ENCODE results near the gene DNM1.
A peak's percentile ranks its signal among the peaks of the same experiment; 100 is the strongest.

Gene DNM1

DNA sequence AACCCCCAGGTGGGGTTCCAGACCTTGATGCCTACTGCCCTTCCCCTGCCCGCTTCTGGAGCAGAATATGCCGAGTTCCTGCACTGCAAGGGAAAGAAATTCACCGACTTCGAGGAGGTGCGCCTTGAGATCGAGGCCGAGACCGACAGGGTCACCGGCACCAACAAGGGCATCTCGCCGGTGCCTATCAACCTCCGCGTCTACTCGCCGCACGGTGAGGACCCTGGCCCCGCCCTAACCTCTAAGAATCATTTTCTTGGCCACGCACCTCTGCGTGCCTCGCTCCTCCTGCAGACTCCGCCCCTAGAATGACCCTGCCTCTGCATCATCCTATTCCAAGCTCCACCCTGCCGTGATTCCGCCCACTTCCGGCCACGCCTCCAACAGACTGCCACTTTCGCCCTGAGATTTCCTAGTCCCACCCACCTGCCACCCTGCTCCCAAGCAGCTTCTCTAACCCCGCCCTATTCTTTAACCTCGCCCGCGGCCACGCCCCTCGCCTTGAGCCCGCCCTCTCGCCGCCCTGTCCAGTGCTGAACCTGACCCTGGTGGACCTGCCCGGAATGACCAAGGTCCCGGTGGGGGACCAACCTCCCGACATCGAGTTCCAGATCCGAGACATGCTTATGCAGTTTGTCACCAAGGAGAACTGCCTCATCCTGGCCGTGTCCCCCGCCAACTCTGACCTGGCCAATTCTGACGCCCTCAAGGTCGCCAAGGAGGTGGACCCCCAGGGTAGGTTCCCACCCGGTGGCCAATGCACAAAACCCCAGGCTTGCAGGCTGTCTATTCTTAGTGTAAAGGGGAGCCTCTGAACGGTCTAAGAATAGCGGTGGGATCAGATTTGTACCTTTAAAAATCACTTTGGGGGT is 15.6 kb downstream of the DNM1 start:
- TF ChIP-seq, protein P1, sequence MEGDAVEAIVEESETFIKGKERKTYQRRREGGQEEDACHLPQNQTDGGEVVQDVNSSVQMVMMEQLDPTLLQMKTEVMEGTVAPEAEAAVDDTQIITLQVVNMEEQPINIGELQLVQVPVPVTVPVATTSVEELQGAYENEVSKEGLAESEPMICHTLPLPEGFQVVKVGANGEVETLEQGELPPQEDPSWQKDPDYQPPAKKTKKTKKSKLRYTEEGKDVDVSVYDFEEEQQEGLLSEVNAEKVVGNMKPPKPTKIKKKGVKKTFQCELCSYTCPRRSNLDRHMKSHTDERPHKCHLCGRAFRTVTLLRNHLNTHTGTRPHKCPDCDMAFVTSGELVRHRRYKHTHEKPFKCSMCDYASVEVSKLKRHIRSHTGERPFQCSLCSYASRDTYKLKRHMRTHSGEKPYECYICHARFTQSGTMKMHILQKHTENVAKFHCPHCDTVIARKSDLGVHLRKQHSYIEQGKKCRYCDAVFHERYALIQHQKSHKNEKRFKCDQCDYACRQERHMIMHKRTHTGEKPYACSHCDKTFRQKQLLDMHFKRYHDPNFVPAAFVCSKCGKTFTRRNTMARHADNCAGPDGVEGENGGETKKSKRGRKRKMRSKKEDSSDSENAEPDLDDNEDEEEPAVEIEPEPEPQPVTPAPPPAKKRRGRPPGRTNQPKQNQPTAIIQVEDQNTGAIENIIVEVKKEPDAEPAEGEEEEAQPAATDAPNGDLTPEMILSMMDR (conservative IDR thresholded peaks at IDR 0.05; ENCODE audit: low read length), result no peak
- no peak overlapping the region for H3K4me3 ChIP-seq (ENCODE audit: low read length)
- peak; percentile 44 for DNase-seq (ENCODE audit: low read depth)

DNA sequence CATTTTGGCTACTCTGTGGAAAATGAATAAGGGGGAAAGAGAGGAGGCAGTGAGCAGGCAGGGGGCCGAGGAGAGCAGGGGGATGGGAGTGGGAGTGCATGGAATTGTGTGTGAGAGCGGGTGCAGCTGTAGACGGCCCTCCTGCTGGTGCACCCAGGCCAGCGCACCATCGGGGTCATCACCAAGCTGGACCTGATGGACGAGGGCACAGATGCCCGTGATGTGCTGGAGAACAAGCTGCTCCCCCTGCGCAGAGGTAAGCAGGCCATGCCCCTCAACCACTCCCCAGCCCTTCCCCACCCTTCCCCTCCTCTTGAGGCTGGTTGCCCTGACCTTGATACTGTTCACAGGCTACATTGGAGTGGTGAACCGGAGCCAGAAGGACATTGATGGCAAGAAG is 16.7 kb downstream of the DNM1 start:
- TF ChIP-seq, protein P1 (conservative IDR thresholded peaks at IDR 0.05; ENCODE audit: low read length), result no peak
- H3K4me3 ChIP-seq (ENCODE audit: low read length), result no peak overlapping the region
- no peak for DNase-seq (ENCODE audit: low read depth)

DNA sequence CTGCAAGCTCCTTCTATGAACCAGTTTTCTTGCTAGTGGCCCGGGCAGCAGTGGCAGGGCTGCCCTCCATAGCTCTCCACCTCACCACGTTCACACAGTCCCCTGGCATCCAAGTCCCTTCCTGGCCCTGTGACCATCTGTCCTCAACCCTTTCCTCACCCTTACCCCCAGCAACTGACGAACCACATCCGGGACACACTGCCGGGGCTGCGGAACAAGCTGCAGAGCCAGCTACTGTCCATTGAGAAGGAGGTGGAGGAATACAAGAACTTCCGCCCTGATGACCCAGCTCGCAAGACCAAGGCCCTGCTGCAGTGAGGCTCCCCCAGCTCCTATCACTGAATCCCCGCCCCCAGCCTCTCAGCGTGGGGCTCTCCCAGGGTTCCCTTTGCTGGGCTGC is 18.8 kb downstream of the DNM1 start:
- no peak overlapping the region for H3K4me3 ChIP-seq (ENCODE audit: low read length)
- no peak for DNase-seq (ENCODE audit: low read depth)
- TF ChIP-seq, protein P1 (conservative IDR thresholded peaks at IDR 0.05; ENCODE audit: low read length), result no peak

DNA sequence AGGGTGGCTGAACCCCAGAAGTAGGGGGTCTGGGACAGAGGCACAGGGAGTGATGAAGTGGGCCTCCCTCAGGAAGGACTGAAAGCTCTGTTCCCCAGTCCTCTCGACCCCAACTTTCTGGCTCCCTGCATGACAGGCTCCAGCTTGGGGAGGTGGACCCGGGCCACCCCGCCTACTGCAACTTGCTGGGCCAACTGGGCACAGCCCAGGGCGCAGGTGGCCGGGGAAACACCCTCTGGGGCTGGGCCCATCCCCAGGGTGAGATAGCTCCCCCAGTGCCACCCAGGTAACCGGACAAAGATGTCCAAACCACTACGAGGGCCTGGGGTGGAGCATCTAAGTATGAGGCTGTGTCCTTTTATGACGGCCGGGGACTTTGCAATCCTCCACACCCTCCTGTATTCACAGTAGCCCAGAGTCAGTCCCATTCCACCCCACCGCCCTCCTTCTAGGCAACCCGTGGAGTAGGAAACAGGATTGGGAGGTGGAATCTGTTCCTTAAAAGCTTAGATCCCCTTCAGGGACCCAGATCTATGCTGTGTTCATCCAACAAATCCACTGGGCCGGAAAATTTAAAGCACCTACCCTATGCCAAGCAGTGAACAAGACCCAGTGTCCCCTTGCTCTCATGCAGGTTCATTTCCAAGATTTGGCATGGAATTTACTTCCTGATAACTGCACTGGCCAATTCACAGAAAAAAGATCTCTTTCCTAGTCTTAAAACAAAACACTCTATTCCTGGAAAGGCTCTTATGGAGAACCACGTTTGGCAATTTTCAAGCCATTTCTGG is 19.9 kb downstream of the DNM1 start:
- H3K4me3 ChIP-seq (ENCODE audit: low read length), result no peak overlapping the region
- DNase-seq (ENCODE audit: low read depth), result no peak
- TF ChIP-seq, protein P1 (conservative IDR thresholded peaks at IDR 0.05; ENCODE audit: low read length), result no peak

DNA sequence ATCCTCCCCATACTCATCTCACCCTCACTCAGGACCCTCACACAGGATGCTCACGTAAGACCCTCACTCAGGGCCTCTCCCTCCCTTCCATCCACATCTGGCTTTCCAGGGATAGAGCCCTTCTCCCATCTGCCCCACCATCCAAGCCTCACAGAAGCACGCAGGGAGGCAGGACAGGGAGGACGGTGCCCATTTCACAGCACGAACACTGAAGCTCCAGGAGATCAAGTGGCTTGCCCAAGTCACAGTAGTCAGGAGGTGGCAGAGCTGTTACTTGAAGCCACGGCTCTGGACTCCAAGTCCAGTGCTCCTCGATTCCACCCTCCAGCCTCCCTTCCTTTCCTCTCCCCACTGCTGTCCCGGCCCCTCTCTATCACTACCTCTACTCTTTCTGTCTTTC is 21.7 kb downstream of the DNM1 start:
- no peak overlapping the region for H3K4me3 ChIP-seq (ENCODE audit: low read length)
- TF ChIP-seq, protein P1 (conservative IDR thresholded peaks at IDR 0.05; ENCODE audit: low read length), result no peak
- no peak for DNase-seq (ENCODE audit: low read depth)

DNA sequence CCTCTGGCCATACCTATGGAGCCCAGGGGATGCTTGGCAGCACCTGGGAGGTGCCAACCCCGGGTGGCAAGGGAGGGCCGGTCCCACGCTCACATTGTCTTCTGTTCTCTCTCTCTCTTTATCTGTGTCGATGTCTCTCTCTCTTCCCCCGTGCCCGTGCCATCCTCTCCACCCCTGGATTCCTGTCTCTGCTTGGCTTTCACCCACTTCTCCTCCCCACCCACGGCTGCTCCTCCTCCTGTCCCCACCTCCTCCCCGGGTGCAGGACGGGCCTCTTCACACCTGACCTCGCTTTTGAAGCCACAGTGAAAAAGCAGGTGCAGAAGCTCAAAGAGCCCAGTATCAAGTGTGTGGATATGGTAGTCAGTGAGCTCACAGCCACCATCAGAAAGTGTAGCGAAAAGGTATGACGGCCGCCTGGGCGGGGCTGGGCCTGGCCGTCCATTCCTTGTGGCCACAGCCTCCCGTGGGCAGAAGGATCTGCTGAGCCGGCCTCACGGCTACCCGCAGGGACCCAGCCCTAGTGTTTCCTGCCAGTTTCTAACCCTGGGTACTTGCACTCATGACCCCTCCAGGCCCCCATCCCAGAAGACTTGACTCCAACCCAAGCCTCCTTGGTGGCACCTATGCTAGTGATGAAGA is 22.7 kb downstream of the DNM1 start:
- H3K4me3 ChIP-seq (ENCODE audit: low read length), result no peak overlapping the region
- TF ChIP-seq, protein P1 (conservative IDR thresholded peaks at IDR 0.05; ENCODE audit: low read length), result no peak
- DNase-seq (ENCODE audit: low read depth), result no peak

All from AG10803 (cell line).